ENCODE measurements around the gene CRYBB1.
A peak's percentile ranks its signal among the peaks of the same experiment; 100 is the strongest.

Gene CRYBB1

DNA sequence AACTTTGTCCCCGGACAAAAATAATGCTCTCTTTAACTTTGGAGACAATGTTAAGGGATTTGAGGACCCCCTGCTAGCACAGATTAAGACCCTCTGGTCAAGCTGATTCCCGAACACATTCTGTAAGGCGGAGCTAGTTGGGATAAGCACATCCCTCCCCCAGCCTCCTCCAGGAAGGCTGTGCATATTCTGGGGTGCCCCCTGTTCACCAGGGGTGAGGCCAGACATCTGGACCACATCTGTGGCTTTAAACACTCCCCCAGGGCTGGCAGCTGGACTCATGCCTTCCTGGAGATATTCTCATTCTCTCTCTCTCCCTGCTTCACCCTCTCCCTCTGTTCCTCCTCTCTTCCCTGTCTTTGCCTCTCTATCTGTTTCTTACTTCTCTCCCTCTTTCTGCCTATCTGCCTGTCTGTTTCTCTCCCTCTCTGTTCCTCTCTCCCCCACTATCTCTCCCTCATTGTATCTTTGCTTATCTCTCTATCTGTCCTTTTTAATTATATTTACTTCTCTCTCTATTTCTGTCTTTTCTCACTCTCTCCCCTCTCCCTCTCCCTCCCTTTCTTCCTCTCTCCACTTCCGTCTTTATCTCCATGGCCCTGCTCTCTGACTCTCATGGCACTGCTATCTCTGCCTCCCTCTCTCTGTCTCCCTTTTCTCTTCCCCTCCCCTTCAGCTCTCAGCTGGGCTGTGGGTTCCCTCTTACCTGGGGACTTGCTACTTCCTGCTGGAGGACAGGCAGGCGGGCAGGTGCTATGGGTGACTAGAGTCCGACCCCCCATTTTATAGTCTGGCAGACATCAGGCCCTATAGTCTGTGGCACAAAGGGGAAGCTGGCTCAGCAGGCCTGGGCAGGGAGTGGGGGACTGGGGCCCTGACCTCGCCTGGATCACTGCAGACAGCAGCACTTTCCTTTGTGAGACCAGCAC lies at the start of gene CRYBB1:
CRYBB1 (minus strand) TSS at position 757 of the 929 bp plus-strand sequence. CDS start 1,708 bp downstream, outside the sequence.
- peak; percentile 50 for DNase-seq

DNA sequence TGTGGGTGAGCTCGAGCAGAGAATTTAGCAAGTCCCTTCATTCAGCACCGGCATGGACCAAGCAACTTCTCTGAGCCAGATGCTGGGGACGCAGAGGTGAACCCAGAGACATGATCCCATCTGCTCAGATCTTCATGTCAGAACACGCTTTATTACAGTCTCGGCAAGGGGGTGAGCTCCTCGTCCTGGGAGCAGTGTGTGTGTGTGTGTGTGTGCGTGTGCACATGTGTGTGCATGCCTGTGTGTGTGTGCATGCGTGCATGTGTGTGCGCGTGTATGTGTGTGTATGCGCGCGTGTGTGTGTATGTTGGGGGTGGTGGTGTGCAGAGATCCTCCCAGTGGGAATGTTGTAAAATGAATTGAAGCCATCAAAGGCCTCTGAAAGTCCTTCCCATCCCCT lies 49.3 kb upstream of the CRYBB1 start:
- DNase-seq: no peak

DNA sequence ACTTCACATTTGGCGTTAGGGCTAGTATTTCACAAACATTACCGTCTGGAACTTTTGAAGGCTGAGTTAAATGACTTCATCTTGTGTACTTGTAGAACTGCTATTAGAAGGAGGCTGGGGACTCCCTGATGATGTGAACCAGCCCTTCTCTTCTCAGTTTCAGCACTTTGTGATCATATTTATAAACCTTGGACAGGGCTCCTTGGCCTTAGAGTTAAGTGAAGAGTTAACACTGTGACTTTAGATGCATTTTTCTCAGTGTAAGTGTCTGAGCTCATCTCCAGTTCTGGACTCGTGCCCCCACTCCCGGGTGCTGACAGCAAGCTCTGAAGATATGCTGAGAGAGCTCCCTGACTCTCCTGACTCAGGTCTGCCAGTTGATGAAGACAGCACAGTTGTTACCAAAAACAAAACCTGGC lies 48.0 kb upstream of the CRYBB1 start:
- DNase-seq: no peak

DNA sequence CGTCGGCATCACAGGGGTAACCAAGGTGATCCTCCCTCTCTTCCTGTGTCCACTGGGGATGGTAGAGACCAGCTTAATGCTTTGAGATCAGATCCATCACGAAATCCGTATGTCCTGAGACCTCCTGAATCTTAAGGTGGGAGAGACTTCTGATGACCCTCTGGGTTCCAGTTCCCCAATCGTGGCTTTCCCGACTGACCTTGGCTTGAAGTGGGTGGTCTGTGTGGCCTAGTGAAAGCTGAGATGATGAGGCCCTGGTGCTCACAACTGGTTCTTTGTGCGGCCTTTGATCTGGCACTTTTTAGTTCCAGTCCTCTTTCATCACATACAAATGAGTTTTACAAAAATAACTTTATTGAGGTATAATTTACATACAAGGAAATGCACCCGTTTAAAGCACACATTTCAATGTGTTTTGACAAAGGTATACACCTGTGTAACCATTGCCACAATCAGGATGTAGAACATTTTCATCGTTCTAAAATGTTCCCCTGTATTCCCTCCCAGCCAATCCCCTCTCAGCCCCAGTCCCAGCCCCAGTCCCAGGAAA lies 45.6 kb upstream of the CRYBB1 start:
- DNase-seq: no peak

DNA sequence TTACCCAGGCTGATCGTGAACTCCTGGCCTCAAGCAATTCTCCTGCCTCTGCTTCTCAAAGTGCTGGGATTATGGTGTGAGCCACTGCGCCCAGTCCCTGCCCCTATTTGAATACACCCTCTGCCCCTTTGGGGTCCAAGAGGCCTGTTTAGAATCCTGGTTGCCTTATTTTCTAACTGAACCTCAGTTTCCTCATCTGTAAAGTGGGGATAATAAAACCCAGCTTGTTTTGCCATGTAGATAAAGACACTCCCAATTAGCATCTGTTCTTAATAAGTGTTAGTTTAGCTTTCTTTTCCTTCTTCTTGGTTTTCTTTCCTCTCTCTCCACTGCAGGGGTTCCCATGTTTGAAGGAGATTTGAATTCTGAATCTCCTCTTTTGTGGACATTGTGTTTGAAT lies 44.3 kb upstream of the CRYBB1 start:
- no peak for DNase-seq

DNA sequence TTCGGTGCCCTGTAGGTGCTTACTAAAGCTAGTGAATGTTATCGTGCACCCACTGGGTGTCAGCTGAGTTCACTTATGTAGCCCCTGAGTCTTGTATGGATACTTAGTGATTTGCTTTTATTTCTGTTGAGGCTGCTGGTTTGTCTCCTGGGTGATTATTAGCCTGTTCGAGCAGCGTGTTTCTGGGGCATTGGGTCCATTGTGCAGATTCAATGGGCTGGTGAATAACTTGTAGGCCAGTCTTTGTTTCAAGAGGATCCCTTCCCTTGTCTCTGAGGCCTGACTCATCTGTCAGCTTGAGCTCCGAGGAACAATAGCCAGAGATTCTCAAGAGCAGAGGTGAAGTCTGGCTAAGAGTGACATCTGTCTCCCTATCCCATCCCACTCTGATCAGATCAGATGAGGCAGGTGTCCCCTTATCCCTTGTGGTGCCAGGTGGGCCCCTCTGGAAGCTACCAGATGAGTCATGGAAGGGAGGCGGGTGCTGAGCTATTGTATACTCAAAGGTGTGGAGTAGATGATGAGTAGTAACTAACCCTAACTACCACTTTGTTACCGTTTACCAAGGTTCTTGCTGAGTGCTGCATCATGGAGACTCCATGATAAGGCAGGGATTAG lies 43.2 kb upstream of the CRYBB1 start:
- DNase-seq: no peak

DNA sequence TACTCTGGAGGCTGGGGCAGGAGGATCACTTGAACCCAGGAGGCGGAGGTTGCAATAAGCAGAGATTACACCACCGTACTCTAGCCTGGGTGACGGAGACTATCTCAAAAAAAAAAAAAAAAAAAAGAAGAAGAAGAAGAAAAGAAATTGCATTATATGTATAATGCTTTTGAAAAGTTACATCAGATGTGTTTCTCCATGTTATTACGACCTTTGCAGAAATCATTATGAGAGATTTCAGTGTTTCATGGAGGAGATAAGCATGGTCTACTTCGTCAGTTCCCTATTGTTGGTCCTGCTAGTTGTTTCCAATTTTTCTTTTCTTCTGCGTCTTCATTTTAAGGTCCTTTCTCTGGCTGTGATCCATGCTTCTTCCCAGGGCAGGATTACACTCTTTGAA lies 42.5 kb upstream of the CRYBB1 start:
- DNase-seq: no peak

DNA sequence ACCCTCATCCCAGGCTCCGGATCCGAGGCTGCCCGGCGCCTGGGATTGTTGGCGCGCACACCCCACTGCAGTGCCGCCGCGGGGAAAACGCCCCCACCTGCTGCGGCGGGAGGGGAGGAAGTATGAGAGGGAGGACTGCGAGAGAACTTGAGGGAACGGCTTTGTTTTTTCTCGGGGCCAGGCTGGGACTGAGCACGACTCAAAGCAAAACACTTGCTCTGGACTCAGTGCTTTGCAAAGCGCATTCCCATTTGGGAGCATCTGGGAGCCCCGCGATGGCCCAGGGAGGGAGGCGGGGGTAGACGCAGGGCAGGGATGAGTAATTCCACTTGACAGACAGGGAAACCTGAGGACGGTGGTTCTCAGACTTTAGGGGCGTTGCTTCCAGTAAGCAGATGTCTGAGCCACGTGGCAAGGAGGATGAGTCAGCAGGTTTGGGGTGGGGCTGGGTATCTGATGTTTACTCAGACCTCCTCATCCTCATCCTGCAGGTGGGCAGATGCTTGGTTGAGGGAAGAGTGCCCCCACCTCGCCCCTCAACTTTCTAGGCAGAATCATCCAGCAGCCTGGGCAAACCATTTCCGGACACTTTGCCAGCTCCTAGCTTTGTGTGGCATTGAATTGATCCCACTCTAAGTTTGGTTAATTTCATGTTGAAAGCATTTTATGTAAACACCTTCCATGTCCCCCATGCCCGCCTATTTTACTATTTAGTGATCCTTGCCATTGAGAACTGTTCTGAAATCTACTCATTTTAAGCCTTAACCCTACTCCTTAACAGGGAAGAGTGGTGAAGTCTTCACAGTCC lies 41.0 kb upstream of the CRYBB1 start:
- DNase-seq: peak; percentile 49

DNA sequence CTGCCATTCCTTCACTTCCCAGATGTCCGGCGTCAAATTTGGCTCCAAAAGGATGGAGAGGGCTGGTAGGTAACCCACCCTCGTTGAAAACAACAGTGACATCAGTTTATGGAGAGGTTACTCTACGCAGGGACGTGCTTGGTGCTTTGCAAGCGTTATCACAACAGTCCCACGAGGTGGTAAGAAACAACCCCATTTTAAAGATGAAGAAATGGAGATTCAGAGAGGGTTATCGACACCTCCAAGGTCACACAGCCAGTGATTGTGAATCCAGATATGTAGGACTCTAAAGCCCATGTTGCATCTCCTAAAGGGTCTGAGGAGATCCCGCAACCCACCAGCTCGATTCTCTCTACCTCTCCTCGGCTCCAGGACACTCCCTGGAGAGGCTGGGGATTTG lies 40.3 kb upstream of the CRYBB1 start:
- DNase-seq: no peak

DNA sequence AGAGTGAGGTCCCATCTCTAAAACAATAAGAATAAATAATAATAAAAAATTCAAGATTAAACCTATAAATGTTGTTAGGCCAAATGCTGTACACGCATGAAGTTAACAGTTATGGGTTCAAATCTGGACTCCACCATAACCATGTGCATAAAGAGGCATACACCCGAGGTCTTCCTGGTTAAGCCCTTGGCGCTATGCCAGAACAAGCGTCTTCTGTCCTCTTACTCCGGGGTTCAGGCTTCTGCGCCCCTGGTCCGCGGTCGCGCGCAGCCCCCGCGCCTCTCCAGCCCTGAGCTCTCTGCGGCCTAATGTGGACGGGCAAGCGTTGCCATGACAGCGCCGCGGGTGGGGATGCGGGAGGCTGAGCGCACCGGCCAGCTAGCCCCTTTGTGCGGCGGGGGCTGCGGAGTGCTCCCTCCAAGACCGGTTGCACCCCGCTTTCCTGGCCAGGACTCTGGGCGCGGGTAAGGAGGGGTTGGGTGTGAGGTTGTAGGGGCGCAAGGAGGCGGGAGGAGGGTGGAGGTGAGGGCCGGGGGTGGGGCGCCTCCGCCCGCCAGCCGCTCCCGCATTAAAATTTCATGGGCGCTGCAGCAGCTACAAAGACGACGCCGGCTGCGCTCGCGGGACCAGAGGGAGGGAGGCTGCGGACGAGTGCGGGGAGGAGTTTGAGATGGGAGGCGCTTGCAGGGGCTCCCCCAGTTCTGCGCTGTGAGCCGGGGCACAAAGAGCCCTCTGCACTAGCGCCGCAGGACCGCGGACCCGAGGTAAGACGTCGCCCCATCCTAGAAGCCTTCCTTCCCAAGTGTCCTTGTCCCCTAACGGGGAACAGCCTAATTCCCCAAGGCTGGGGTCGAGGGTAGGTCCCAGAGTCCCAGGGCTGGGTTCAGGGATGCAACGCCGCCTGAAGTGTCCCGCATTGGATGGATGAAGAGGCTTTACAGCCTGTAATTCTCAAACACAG lies 39.3 kb upstream of the CRYBB1 start, which contains the start of gene MIAT:
MIAT (plus strand) TSS at position 698 of the 961 bp plus-strand sequence.
- no peak for DNase-seq

DNA sequence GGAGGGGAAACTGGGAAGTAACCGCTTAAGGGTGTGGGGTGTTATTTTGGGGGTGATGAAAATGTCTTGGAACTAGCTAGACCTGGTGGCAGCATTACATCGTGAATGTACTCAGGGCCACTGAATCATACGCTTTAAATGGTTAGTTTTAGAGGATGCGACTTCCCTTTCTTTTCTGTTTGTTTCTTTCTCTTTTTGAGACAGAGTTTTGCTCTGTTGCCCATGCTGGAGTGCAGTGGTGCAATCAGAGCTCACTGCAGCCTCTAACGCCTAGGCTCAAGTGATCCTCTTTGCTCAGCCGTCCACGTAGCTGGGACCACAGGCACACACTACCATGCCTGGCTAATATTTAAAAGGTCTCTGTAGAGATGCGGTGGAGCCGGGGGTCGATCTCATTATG lies 34.0 kb upstream of the CRYBB1 start:
- DNase-seq: no peak

DNA sequence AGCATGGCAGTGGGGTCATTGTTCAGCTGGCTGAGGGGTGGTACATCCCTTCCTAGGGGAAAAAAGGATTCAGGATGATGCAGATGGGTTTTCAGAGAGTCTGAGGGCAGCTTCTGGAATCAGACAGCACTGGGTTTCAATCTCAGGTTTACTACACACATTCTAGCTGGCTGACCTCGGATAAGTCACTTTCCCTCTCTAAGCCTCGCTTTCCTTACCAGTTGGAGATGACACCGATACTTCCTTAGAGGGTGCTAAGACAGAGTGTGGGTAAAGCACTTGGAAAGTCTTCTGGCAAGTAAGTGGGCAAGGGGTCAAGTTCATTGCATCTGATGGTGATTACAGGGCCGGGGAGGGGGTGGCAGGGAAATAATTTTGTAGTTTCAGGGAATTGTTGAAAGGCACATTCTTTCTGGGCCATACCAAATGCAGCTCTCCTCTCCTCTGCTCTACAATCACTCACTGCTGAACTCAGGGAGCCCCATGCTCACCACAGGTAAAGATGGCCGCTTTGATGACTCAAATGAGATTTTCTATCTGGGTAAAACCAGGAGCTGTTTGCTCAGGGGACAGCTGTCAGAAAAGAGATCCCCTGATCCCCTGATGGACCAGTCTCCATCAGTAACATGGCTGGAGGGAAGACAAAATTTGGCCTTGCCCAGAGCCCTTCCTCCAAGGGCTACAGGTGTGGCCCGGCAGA lies 33.0 kb upstream of the CRYBB1 start:
- DNase-seq: no peak

DNA sequence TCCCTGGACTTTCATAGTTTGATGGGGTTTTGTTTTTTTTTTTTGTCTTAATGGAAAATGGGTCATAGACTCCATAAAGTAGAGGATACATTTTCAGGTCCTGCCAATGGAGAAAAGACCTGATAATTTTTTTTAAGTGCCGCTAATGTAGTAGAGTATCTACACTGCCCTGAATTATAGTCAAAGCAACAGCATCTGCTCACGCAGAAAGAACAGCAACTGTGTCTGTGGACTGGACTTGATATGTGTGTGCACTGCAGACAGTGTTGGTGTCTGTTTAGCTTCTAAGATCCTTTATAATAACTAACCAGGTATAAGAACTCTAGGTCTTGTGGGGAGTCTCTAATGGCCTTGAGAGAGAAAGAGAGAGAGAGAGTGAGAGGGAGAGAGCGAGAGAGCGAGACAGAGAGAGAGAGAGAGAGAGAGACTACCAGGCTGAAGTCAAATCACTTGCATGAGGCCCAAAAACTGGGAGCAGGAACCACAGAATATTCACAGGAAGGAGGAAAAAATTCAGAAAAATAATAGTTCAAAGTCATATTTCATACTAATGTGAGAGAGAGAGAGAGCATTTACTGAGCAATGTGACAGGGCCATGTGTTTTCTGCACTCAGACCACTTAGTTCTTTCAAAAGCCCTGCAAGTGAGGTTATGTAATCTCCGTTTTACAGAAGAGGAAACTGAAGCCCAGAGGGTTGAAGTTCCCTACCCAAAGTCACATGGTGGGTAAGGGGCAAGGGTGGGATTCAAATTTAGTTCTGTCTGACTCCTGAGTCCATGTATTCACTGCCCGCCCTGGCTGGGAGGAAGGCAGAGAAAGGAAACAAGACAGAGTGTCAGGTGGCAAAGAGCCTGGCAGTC lies 30.9 kb upstream of the CRYBB1 start:
- peak; percentile 93 for DNase-seq

DNA sequence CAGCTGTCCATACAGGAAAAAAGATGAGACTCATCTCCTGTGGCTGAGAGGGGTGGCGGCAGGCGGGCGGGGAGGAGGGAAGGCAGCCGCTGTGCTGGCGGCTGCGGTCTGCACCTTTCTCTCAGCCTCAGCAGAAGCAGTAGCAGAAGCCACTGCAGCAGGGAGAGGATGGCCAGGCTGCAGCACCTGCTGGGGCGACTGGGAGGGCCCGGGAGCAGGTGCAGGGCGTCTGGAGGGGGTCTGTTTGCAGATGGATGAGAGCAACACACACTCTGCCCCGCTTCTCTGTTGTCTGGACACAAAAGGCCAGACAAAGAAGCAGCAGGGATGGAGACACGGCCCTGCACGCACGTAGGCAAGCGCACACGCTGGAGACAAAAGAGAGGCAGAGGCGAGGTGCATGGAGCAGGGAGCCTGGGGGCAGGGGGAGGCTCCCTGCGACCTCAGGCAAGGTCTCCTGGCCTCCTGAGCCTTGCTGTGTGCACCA lies 30.2 kb upstream of the CRYBB1 start:
- no peak for DNase-seq

DNA sequence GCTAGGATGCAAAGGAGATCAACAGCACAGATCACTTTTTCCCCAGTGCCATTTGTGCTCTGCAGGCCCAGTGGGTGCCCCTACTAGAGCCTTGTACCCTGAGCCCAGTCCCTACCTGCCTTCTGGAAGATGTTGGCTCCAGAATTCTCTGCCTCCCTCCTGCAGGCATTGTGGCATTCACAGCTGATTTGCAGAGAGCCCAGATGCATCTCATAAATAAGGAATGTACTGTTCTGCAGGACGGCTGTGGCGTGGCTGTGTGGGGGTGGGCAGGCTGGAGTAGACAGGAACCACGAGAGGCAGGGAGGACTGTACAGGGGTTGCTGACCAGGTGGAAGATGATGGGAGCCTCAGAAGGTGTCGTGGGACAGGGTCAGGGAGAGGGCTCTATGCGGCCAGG lies 28.3 kb upstream of the CRYBB1 start:
- DNase-seq: no peak

DNA sequence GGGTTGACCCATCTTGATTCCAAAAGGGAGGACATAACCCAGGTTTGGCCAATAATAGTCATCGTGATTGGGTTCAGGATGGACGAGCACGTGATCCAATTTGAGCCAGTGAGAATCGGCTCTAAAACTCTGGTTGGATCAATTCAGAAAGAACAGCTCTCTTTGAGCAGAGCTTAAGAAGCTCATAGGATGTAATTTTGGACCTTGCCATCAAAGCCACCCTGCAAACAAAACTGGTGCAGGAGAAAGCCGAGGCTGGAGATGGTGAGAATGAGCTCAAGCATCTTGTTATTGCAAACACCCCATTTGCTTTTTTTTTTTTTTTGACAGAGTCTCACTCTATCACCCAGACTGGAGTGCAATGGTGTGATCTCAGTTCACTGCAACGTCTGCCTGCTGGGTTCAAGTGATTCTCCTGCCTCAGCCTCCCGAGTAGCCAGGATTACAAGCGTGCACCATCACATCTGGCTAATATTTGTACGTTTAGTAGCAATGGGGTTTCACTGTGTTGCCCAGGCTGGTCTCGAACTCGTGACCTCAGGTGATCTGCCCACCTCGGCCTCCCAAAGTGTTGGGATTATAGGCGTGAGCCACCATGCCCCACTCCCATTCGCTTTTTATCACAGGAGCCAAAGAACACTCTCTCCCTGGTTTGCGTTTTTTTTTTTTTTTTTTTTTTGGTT lies 25.7 kb upstream of the CRYBB1 start:
- no peak for DNase-seq

DNA sequence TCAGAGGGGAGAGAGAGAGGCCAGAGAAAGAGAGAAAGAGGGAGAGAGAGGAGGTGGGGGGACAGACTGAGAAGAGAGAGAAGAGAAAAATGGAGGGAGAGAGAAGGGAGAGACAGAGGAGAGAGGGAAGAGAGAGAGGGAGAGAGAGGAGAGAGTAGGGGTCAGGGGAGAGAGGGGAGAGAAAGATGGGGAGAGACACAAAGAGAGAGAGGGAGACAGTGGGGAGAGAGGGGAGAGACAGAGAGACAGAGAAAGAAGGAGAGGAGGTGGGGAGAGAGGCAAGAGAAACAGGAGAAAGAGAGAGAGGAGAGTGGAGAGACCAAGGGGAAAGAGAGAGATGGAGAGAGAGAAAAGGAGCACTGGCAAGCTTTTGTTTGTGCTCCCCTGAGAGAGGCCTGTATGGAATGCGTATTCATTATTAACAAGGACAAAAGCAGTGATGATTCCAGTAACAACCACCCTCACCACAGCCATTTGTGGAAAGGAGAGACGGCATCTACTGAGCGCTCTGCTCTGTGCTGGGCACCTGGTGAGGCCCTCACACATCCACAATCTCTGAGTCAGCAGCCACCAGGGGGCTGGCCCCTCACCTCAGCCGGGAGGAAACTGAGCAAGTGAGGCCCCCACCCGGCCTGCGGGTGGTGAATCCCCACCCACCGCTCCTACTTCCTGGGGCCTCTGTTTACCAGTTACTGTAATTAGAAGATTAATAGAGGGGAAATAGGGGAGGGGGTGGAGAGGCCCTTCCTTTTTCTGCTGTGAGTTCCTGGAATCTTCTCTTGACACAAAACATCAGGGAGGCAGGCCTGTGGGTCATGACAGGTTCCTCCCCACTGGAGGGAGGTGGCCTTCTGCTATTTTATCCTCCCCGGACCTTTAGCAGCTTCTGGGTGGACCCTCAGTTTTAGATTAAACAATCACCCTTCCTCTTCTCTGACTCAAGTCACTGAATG lies 24.9 kb upstream of the CRYBB1 start:
- DNase-seq: peak; percentile 14

DNA sequence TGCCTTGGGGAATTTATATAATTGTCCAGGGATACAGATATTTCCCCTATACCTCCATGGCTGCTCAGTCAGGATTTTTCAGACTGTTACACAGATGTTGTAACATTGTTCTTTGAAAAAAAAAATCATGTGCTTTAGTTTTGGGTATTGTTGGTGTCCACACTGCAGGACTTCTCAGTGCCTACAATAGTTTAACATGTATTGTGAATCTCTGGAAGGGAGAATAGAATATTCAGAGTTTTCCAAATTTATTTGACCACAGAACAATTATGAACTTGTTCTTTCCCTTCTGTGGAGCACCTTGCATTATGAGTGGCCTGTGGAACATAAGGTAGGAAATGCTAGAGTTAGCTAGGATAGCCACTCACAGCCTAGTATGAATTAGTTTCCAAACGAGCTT lies 18.5 kb upstream of the CRYBB1 start:
- no peak for DNase-seq
